ENCODE results near the gene CCDC91.

CCDC91 gene

DNA sequence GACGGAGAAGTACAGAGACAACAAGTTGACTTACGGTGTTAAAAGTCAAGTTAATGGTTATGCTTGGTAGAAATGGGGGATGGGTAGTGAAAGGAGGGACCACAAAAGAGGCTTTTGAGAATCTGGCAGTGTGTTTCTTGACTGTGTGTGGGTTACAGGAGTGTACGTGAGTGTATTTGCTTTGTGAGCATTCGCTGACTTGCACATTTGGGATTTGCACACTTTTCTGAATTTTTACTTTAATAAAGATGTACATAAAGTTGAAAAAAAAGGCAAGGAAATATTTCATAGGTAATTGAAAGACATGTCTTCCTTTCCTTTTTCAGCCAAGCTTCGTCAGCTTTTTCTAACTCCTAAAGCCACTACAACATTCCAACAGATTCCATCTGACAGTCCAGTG, 28.6 kb upstream of the CCDC91 start:
- TF ChIP-seq POLR2AphosphoS5 (IDR thresholded peaks at IDR 0.05; ENCODE audit: low read depth) (no peak), SPI1 (IDR thresholded peaks at IDR 0.05; ENCODE audit: borderline replicate concordance, low read depth) (no peak), GABPA (IDR thresholded peaks at IDR 0.05; ENCODE audit: low read depth) (no peak), REST (IDR thresholded peaks at IDR 0.05; ENCODE audit: insufficient replicate concordance, low read depth) (no peak)
- TF ChIP-seq, protein P1, sequence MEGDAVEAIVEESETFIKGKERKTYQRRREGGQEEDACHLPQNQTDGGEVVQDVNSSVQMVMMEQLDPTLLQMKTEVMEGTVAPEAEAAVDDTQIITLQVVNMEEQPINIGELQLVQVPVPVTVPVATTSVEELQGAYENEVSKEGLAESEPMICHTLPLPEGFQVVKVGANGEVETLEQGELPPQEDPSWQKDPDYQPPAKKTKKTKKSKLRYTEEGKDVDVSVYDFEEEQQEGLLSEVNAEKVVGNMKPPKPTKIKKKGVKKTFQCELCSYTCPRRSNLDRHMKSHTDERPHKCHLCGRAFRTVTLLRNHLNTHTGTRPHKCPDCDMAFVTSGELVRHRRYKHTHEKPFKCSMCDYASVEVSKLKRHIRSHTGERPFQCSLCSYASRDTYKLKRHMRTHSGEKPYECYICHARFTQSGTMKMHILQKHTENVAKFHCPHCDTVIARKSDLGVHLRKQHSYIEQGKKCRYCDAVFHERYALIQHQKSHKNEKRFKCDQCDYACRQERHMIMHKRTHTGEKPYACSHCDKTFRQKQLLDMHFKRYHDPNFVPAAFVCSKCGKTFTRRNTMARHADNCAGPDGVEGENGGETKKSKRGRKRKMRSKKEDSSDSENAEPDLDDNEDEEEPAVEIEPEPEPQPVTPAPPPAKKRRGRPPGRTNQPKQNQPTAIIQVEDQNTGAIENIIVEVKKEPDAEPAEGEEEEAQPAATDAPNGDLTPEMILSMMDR (IDR thresholded peaks at IDR 0.05; ENCODE audit: insufficient read depth, low read length): no peak
- no peak overlapping the region for H3K4me3 ChIP-seq (replicated peaks; ENCODE audit: insufficient read depth, low read length)
- no peak overlapping the region for H3K27ac ChIP-seq (replicated peaks)
- no peaks in the 10 kb centered on the region for H3K27me3 ChIP-seq (ENCODE audit: insufficient read depth, poor library complexity, severe bottlenecking)
- no peak for DNase-seq (ENCODE audit: low read depth in 1 of 2, low spot score in 1 of 2)

GRCh38 chr12:28162697-28163096, 27.6 kb upstream of the CCDC91 start:
- TF ChIP-seq POLR2AphosphoS5 (IDR thresholded peaks at IDR 0.05; ENCODE audit: low read depth): no peak
- no peak overlapping the region for H3K4me3 ChIP-seq (replicated peaks; ENCODE audit: insufficient read depth, low read length)
- no peak overlapping the region for H3K27ac ChIP-seq (replicated peaks)
- DNase-seq (ENCODE audit: low read depth in 1 of 2, low spot score in 1 of 2): no peak
- no peaks in the 10 kb centered on the region for H3K27me3 ChIP-seq (ENCODE audit: insufficient read depth, poor library complexity, severe bottlenecking)

DNA sequence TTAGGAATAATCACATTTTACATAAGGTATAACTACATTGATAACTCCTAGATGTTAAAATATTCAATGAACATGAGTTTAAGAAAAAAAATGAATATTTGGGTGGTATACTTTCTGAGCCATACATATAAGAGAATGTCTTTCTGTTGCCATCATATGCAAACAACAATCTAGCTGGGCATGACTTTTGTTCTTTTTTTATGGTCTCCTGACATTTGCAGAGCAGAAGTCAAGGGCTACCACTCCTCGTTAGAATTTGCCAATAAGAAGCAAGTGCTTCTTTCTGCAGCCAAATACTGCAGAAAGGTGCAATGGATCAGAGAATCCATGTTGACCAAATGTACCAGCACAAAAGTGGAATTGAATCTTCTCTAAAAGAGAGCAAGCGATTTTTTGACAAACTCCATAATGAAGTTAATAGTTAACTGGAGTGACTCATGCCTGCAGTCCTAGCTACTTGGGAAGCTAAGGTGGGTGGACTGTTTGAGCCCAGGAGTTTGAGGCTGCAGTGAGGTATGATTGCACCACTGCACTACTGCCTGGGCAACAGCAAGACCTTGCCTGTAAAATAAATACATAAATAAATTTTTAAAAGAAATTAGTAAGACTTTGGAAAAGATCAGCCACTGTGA, 25.5 kb upstream of the CCDC91 start:
- no peak overlapping the region for H3K27ac ChIP-seq (replicated peaks)
- no peaks in the 10 kb centered on the region for H3K27me3 ChIP-seq (ENCODE audit: insufficient read depth, poor library complexity, severe bottlenecking)
- no peak for TF ChIP-seq GABPA (IDR thresholded peaks at IDR 0.05; ENCODE audit: low read depth)
- TF ChIP-seq SPI1 (IDR thresholded peaks at IDR 0.05; ENCODE audit: borderline replicate concordance, low read depth): no peak
- TF ChIP-seq, protein P1 (IDR thresholded peaks at IDR 0.05; ENCODE audit: insufficient read depth, low read length): no peak
- no peak for TF ChIP-seq REST (IDR thresholded peaks at IDR 0.05; ENCODE audit: insufficient replicate concordance, low read depth)
- no peak for TF ChIP-seq POLR2AphosphoS5 (IDR thresholded peaks at IDR 0.05; ENCODE audit: low read depth)
- H3K4me3 ChIP-seq (replicated peaks; ENCODE audit: insufficient read depth, low read length): no peak overlapping the region
- no peak for DNase-seq (ENCODE audit: low read depth in 1 of 2, low spot score in 1 of 2)

DNA sequence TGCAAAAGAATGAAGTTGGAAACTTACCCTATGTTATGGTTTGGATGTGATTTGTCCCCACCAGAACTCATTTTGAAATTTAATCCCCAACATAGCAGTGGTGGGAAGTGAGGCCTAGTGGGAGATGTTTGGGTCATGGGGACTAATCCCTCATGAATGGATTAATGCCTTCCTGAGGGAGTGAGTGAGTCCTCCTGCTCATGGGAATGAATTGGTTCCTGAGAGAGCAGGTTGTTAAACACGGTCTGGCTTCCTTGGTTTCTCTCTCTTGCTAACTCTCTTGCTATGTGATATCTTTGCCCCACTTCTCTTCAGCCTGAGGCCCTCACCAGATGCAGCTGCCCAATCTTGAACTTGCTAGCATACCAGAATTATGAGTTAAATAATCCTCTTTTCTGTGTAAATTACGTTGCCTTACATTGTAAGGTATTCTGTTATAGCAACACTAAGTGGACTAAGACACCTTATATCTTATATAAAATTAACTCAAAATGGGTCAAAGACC, 22.2 kb upstream of the CCDC91 start:
- no peak overlapping the region for H3K4me3 ChIP-seq (replicated peaks; ENCODE audit: insufficient read depth, low read length)
- H3K27ac ChIP-seq (replicated peaks): no peak overlapping the region
- no peak for TF ChIP-seq REST (IDR thresholded peaks at IDR 0.05; ENCODE audit: insufficient replicate concordance, low read depth)
- no peak for DNase-seq (ENCODE audit: low read depth in 1 of 2, low spot score in 1 of 2)
- H3K27me3 ChIP-seq (ENCODE audit: insufficient read depth, poor library complexity, severe bottlenecking): no peaks in the 10 kb centered on the region
